ENCODE data around the gene MAGI3.
A peak's percentile ranks its signal among the peaks of the same experiment; 100 is the strongest.

Gene MAGI3

GRCh38 chr1:113429461-113430153 is 39.3 kb downstream of the MAGI3 start:
- Histone ChIP-seq H3K9me3 (ENCODE audit: insufficient read depth, low read depth, low read length) (no peaks in the 10 kb centered on the region), H3K9ac (ENCODE audit: low read depth, low read length, poor library complexity, severe bottlenecking) (peak overlapping the region; percentile 29), H3K36me3 (ENCODE audit: insufficient read depth, low read length) (no peaks in the 10 kb centered on the region), H4K20me1 (ENCODE audit: insufficient read depth, low read length, poor library complexity, severe bottlenecking) (no peaks in the 10 kb centered on the region), H3K27me3 (ENCODE audit: insufficient read depth, low read length, poor library complexity, severe bottlenecking) (no peaks in the 10 kb centered on the region), H3K4me3 (ENCODE audit: low read length, poor library complexity, severe bottlenecking) (peak overlapping the region; percentile 4), H3F3A (ENCODE audit: low read depth) (no peaks in the 10 kb centered on the region), H3K79me2 (ENCODE audit: insufficient read depth, low read length) (peaks cover 4% of the 10 kb centered on the region; the same call in 1 of the 2 replicates), H3K4me1 (ENCODE audit: insufficient read depth, low read length, poor library complexity, severe bottlenecking) (peaks cover 7% of the 10 kb centered on the region), H3K9me2 (replicated peaks; ENCODE audit: low read depth, low read length) (no peaks in the 10 kb centered on the region), H2AFZ (ENCODE audit: low read length) (no peak overlapping the region), H3K4me2 (ENCODE audit: low read depth, low read length, poor library complexity, severe bottlenecking) (peak overlapping the region; percentile 43)
- TF ChIP-seq, protein P1, sequence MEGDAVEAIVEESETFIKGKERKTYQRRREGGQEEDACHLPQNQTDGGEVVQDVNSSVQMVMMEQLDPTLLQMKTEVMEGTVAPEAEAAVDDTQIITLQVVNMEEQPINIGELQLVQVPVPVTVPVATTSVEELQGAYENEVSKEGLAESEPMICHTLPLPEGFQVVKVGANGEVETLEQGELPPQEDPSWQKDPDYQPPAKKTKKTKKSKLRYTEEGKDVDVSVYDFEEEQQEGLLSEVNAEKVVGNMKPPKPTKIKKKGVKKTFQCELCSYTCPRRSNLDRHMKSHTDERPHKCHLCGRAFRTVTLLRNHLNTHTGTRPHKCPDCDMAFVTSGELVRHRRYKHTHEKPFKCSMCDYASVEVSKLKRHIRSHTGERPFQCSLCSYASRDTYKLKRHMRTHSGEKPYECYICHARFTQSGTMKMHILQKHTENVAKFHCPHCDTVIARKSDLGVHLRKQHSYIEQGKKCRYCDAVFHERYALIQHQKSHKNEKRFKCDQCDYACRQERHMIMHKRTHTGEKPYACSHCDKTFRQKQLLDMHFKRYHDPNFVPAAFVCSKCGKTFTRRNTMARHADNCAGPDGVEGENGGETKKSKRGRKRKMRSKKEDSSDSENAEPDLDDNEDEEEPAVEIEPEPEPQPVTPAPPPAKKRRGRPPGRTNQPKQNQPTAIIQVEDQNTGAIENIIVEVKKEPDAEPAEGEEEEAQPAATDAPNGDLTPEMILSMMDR (conservative IDR thresholded peaks at IDR 0.05; ENCODE audit: low read length) = no peak
- TF ChIP-seq EZH2phosphoT487 (IDR thresholded peaks at IDR 0.05; ENCODE audit: borderline replicate concordance) = no peak

GRCh38 chr1:113433184-113433583 is 42.9 kb downstream of the MAGI3 start:
- H4K20me1 ChIP-seq (ENCODE audit: insufficient read depth, low read length, poor library complexity, severe bottlenecking) = no peaks in the 10 kb centered on the region
- no peak for TF ChIP-seq EZH2phosphoT487 (IDR thresholded peaks at IDR 0.05; ENCODE audit: borderline replicate concordance)
- TF ChIP-seq, protein P1 (conservative IDR thresholded peaks at IDR 0.05; ENCODE audit: low read length) = no peak
- no peaks in the 10 kb centered on the region for H3K9me3 ChIP-seq (ENCODE audit: insufficient read depth, low read depth, low read length)
- no peak overlapping the region for H3K4me3 ChIP-seq (ENCODE audit: low read length, poor library complexity, severe bottlenecking)
- no peak overlapping the region for H3K4me2 ChIP-seq (ENCODE audit: low read depth, low read length, poor library complexity, severe bottlenecking)
- H3K4me1 ChIP-seq (ENCODE audit: insufficient read depth, low read length, poor library complexity, severe bottlenecking) = peaks cover 7% of the 10 kb centered on the region
- H3K79me2 ChIP-seq (ENCODE audit: insufficient read depth, low read length) = no peaks in the 10 kb centered on the region; the same call in 1 of the 2 replicates
- no peak overlapping the region for H2AFZ ChIP-seq (ENCODE audit: low read length)
- no peaks in the 10 kb centered on the region for H3K27me3 ChIP-seq (ENCODE audit: insufficient read depth, low read length, poor library complexity, severe bottlenecking)
- no peaks in the 10 kb centered on the region for H3K9me2 ChIP-seq (replicated peaks; ENCODE audit: low read depth, low read length)
- no peaks in the 10 kb centered on the region for H3F3A ChIP-seq (ENCODE audit: low read depth)
- no peaks in the 10 kb centered on the region for H3K36me3 ChIP-seq (ENCODE audit: insufficient read depth, low read length)
- no peak overlapping the region for H3K9ac ChIP-seq (ENCODE audit: low read depth, low read length, poor library complexity, severe bottlenecking)

GRCh38 chr1:113434081-113434873 is 44.0 kb downstream of the MAGI3 start:
- Histone ChIP-seq H2AFZ (ENCODE audit: low read length) (no peak overlapping the region), H3F3A (ENCODE audit: low read depth) (no peaks in the 10 kb centered on the region), H3K9ac (ENCODE audit: low read depth, low read length, poor library complexity, severe bottlenecking) (no peak overlapping the region), H3K9me3 (ENCODE audit: insufficient read depth, low read depth, low read length) (no peaks in the 10 kb centered on the region), H3K4me1 (ENCODE audit: insufficient read depth, low read length, poor library complexity, severe bottlenecking) (peaks cover 13% of the 10 kb centered on the region), H3K4me2 (ENCODE audit: low read depth, low read length, poor library complexity, severe bottlenecking) (no peak overlapping the region), H3K9me2 (replicated peaks; ENCODE audit: low read depth, low read length) (no peaks in the 10 kb centered on the region), H4K20me1 (ENCODE audit: insufficient read depth, low read length, poor library complexity, severe bottlenecking) (no peaks in the 10 kb centered on the region), H3K27me3 (ENCODE audit: insufficient read depth, low read length, poor library complexity, severe bottlenecking) (no peaks in the 10 kb centered on the region), H3K4me3 (ENCODE audit: low read length, poor library complexity, severe bottlenecking) (no peak overlapping the region), H3K36me3 (ENCODE audit: insufficient read depth, low read length) (no peaks in the 10 kb centered on the region), H3K79me2 (ENCODE audit: insufficient read depth, low read length) (no peaks in the 10 kb centered on the region; the same call in 1 of the 2 replicates)
- no peak for TF ChIP-seq EZH2phosphoT487 (IDR thresholded peaks at IDR 0.05; ENCODE audit: borderline replicate concordance)
- TF ChIP-seq, protein P1 (conservative IDR thresholded peaks at IDR 0.05; ENCODE audit: low read length) = no peak

All from Loucy (cell line).